K562 (cell line): ENCODE data around the gene METRN. TPM values are rescaled to one million over a fixed set of nuclear protein-coding genes. Genes with fewer than 3 reads are reported as not detected.
"Not testable (repeated sequence)": the region's sequence is repeated elsewhere in the genome, so short reads cannot be mapped to it uniquely, and the experiment has no call there.

Experiments
- ATAC-seq: fragments of 200-7000 bp; cut with Tn5 transposase; 3 replicates; pipeline ENCODE4 v1.9.1; 2020; ENCODE audit warnings: moderate library complexity
- BruUV-seq: library from RNA; stranded (reverse); fragments of 400-500 nt; replicated peaks from 2 replicates; lab custom pipeline; 2021; lab: Mats Ljungman, UMichigan
- CTCF ChIA-PET: fragments of 300-600 bp; formaldehyde crosslinking; extraction: SDS; loops from one replicate; lab custom pipeline; 2021; ENCODE audit warnings: low intra/inter-chr PET ratio; lab: Yijun Ruan, JAX
- POLR2A ChIA-PET: fragments of 300-600, 350-650 bp; sonication (Branson Sonifier 250); formaldehyde crosslinking; extraction: SDS; loops from one replicate; lab custom pipeline; 2021; ENCODE audit warnings: antibody characterized with exemption, inconsistent platforms; lab: Yijun Ruan, JAX
- DNase-seq, 4 experiments: peaks; one replicate each; pipeline versions ENCODE4 v3.0.0 to v3.0.0-alpha.2; 2011 to 2018; ENCODE audit warnings: low spot score in 3 of 4, mixed read lengths in 3 of 4; ENCODE audit errors: extremely low read depth in 1 of 4
- FAIRE-seq: peaks from 2 replicates; lab custom pipeline; 2011; peaks lifted over from hg19 to GRCh38; lab: Jason Lieb, UNC
- H2AFZ ChIP-seq: 2 replicates; pipeline ENCODE4 v1.6.0; 2011; ENCODE audit warnings: low read depth, low read length, control low read depth, inconsistent platforms
- H3K27ac ChIP-seq: fragments of 200-600 bp; 3 replicates; pipeline ENCODE4 v1.8.0; 2011; ENCODE audit warnings: low read depth, mild to moderate bottlenecking, control low read depth, inconsistent platforms, low read length, moderate library complexity, mixed read lengths; ENCODE audit errors: extremely low read depth
- H3K27me3 ChIP-seq, 2 experiments: fragments of 300-600 bp in 1 of 2; 2 replicates in 1 of 2; 3 replicates in 1 of 2; pipeline versions ENCODE4 v1.6.0 to v1.8.0; 2011; ENCODE audit warnings: inconsistent platforms in 2 of 2, low read length in 2 of 2, mild to moderate bottlenecking in 1 of 2, mixed read lengths in 1 of 2, moderate library complexity in 1 of 2; ENCODE audit not compliant: control insufficient read depth in 2 of 2, insufficient read depth in 2 of 2
- H3K36me3 ChIP-seq: fragments of 300-600 bp; 3 replicates; pipeline ENCODE4 v1.8.0; 2011; ENCODE audit warnings: mild to moderate bottlenecking, low read length, inconsistent platforms; ENCODE audit not compliant: control insufficient read depth, insufficient read depth
- H3K4me1 ChIP-seq, 2 experiments: fragments of 200-600 bp in 1 of 2; replicated peaks in 1 of 2; 2 replicates in 1 of 2; 3 replicates in 1 of 2; pipeline versions ENCODE4 v1.5.1 to v1.8.0; 2011; ENCODE audit warnings: inconsistent platforms in 2 of 2, low read length in 2 of 2, mild to moderate bottlenecking in 1 of 2, mixed read lengths in 1 of 2, moderate library complexity in 1 of 2; ENCODE audit not compliant: control insufficient read depth in 2 of 2, insufficient read depth in 2 of 2
- H3K4me2 ChIP-seq: 2 replicates; pipeline ENCODE4 v1.6.1; 2011; ENCODE audit warnings: low read length, control low read depth, inconsistent platforms, mixed read lengths; ENCODE audit not compliant: insufficient read depth
- H3K4me3 ChIP-seq: fragments of 200-600 bp; sonication (generic), shearing (Covaris generic); 2 replicates; pipeline ENCODE4 v1.5.1; 2016; ENCODE audit warnings: control low read depth, inconsistent platforms
- H3K79me2 ChIP-seq: fragments of 200-600 bp; 3 replicates; pipeline ENCODE4 v1.8.0; 2011; ENCODE audit warnings: low read length, inconsistent platforms; ENCODE audit not compliant: control insufficient read depth, insufficient read depth
- H3K9ac ChIP-seq, 2 experiments: 2 replicates each; pipeline versions ENCODE4 v1.6.0 to v1.6.1; 2011; ENCODE audit warnings: low read depth in 2 of 2, low read length in 2 of 2, control low read depth in 1 of 2, inconsistent platforms in 1 of 2, mild to moderate bottlenecking in 1 of 2, mixed read lengths in 1 of 2; ENCODE audit not compliant: insufficient read depth in 1 of 2
- H3K9me1 ChIP-seq: one replicate; pipeline ENCODE4 v1.6.0; 2011; ENCODE audit warnings: inconsistent platforms, mild to moderate bottlenecking, low read length, moderate library complexity; ENCODE audit not compliant: control insufficient read depth, insufficient read depth
- H3K9me3 ChIP-seq: replicated peaks from 2 replicates; pipeline ENCODE4 v1.5.1; 2011; ENCODE audit warnings: low read depth, low read length, inconsistent platforms; ENCODE audit not compliant: control insufficient read depth, insufficient read depth
- H4K20me1 ChIP-seq: replicated peaks from 2 replicates; pipeline ENCODE4 v1.6.1; 2011; ENCODE audit warnings: low read length, inconsistent platforms, mixed read lengths; ENCODE audit not compliant: control insufficient read depth, insufficient read depth
- ADNP ChIP-seq: fragments of 200-800 bp; sonication (Bioruptor generic); IDR thresholded peaks from 2 replicates; pipeline ENCODE4 v1.6.1; 2016; ENCODE audit warnings: missing genetic modification characterization, missing compliant biosample characterization
- SRF ChIP-seq, 2 experiments: fragments of 250-450, 450-650 bp in 1 of 2; sonication (Bioruptor Pico) in 1 of 2; sonication (generic) in 1 of 2; formaldehyde crosslinking; IDR thresholded peaks; 2 replicates each; pipeline versions ENCODE4 v1.5.0 to v1.5.1; 2020 to 2022; ENCODE audit warnings: mild to moderate bottlenecking in 1 of 2, missing genetic modification reagents in 1 of 2
- ZNF766 ChIP-seq: fragments of 200-800 bp; sonication (Bioruptor generic); conservative IDR thresholded peaks from 2 replicates; pipeline ENCODE4 v1.6.1; 2016; ENCODE audit warnings: missing genetic modification characterization, missing compliant biosample characterization
- WGBS: fragments of 100-300 bp; shearing (Covaris generic); methylation state at CpG from one replicate; pipeline ENCODE4 v1.1.6; 2016; ENCODE audit warnings: low coverage, mixed read lengths; ENCODE audit not compliant: insufficient coverage; ENCODE audit errors: missing lambda C conversion rate; 5-methylcytosine and 5-hydroxymethylcytosine counted together
- in situ Hi-C: fragments of 300-500 bp; cut with MboI; formaldehyde crosslinking; loops from 4 replicates; pipeline ENCODE4 v1.15.0; 2018; ENCODE audit warnings: inconsistent platforms, mixed read lengths
- intact Hi-C: fragments of 100-400 bp; cut with micrococcal nuclease; formaldehyde crosslinking; loops from 2 replicates; pipeline ENCODE4 v1.14.2; 2022
- polyA plus RNA-seq, 8 experiments: library from polyadenylated mRNA; depleted of rRNA in 4 of 8; stranded (reverse) in 5 of 8; unstranded in 3 of 8; fragments of >200 nt; fragmentation: Nextera tagmentation in 2 of 8; fragmentation: Illumina TruSeq in 1 of 8; extraction: Ambion mirVana in 2 of 8; extraction: Trizol in 1 of 8; gene quantifications; 2 replicates each; pipeline versions ENCODE4 v1.2.1 to v1.2.3, GENCODE V29; 2011 to 2014; ENCODE audit warnings: inconsistent platforms in 1 of 8, missing spikeins in 1 of 8
- total RNA-seq, 7 experiments: library from RNA; depleted of rRNA in 6 of 7; stranded (reverse); fragments of >200 nt in 6 of 7; fragmentation: Illumina TruSeq in 2 of 7; extraction: Trizol in 2 of 7; gene quantifications; 2 replicates each; pipeline versions ENCODE4 v1.2.1 to v1.2.3, GENCODE V29; 2011 to 2021; ENCODE audit warnings: low replicate concordance in 1 of 7
- TF ChIP-seq, protein P1 (sequence below): sonication (generic); formaldehyde crosslinking; IDR thresholded peaks from 2 replicates; pipeline ENCODE4 v1.8.1; 2022; ENCODE audit warnings: missing genetic modification reagents

Gene METRN
- total and polyA plus RNA-seq, 9 of the 15 experiments (the other 6 are each of a cell fraction or from before 2014, with no cell fraction given), result 0.20 to 89.8 (median 15.4) TPM

DNA sequence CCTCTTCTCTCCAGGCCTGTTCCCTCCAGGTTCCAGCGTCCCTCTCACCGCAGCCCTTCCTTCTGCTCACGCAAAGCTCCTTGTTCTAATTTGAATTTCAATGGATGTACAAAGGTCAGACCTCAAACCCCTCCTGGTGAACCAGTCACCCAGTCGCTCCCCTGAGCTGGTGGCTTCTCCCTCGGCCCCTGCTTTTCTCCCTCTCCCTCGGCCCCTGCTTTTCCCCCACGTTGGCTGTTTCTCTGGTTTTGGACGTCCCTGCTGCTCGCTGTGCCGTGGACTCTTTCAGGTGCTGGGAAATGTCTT lies 37.0 kb downstream of the METRN start:
- Histone ChIP-seq H3K36me3 (no peaks in the 10 kb centered on the region), H3K79me2 (no peaks in the 10 kb centered on the region), H3K4me1 (peaks cover 6 to 18% of the 10 kb centered on the region in 2 experiments; a peak in 3 of 5 replicates), H3K27me3 (no peaks in the 10 kb centered on the region), H2AFZ (peak overlapping the region; percentile 55), H4K20me1 (no peaks in the 10 kb centered on the region), H3K9me1 (no peaks in the 10 kb centered on the region), H3K9me3 (no peaks in the 10 kb centered on the region), H3K9ac (peak overlapping the region in 1 of 2 experiments; percentile 48; a peak in 1 of 4 replicates), H3K4me2 (no peak overlapping the region), H3K4me3 (no peak overlapping the region), H3K27ac (no peak overlapping the region)
- TF ChIP-seq, protein P1, sequence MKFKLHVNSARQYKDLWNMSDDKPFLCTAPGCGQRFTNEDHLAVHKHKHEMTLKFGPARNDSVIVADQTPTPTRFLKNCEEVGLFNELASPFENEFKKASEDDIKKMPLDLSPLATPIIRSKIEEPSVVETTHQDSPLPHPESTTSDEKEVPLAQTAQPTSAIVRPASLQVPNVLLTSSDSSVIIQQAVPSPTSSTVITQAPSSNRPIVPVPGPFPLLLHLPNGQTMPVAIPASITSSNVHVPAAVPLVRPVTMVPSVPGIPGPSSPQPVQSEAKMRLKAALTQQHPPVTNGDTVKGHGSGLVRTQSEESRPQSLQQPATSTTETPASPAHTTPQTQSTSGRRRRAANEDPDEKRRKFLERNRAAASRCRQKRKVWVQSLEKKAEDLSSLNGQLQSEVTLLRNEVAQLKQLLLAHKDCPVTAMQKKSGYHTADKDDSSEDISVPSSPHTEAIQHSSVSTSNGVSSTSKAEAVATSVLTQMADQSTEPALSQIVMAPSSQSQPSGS (CRISPR knock-in tag), result no peak
- no peak for TF ChIP-seq SRF (CRISPR knock-in tag; IDR thresholded peaks at IDR 0.05)
- intact Hi-C loops (no loop called here), in situ Hi-C loops (no loop called here)
- DNase-seq (no peak), ATAC-seq (no peak), FAIRE-seq (no peak)
- ChIA-PET CTCF (no interaction called here), POLR2A (interaction anchor here (0.6 to 1.4 kb wide), 3 partner anchors 11 to 345 kb away, joined by 3 to 5 read pairs (median 3); partner anchors contain the start of gene CIAO3)
- no TSS peak for BruUV-seq
- 32% methylated on average over 10 of the region's 10 CpGs for WGBS

DNA sequence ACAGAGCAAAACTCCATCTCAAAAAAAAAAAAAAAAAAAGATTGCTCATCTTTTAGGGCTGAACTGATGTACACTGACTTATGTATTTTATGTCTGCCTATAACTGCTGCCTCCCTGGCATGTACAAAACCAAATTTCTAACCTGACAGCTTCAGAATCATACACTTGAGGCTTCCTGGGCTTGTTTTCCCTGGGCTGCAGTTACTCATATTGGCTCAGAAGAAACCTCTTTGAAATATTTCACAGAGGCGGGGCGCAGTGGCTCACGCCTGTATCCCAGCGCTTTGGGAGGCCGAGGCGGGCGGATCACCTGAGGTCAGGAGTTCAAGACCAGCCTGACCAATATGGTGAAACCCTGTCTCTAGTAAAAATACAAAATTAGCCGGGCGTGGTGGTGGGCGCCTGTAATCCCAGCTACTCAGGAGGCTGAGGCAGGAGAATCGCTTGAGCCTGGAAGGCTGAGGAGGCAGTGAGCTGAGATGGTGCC lies 39.2 kb downstream of the METRN start:
- H3K9me1 ChIP-seq, ATAC-seq, H3K27ac ChIP-seq, H3K79me2 ChIP-seq, DNase-seq, BruUV-seq, H3K36me3 ChIP-seq, intact Hi-C loops, H3K4me3 ChIP-seq, in situ Hi-C loops, CTCF ChIA-PET, FAIRE-seq, H3K4me2 ChIP-seq, H3K27me3 ChIP-seq, H2AFZ ChIP-seq, H3K9ac ChIP-seq, H4K20me1 ChIP-seq, H3K9me3 ChIP-seq: not testable (repeated sequence)
- H3K4me1 ChIP-seq, result peaks cover 9 to 14% of the 10 kb centered on the region in 2 experiments; a peak in 4 of 5 replicates
- TF ChIP-seq ADNP (tag) (peak; percentile 42; the same call in 1 of the 2 replicates), ZNF766 (CRISPR knock-in tag) (peak; percentile 65)
- WGBS, result 34% methylated on average over 8 of the region's 11 CpGs
- POLR2A ChIA-PET, result interaction anchor here (1.1 to 1.5 kb wide), 2 partner anchors 18 to 19 kb away, joined by 4 read pairs; no protein-coding TSS in a partner anchor
